COLO829 (cell line): ENCODE data around the gene SEMA5A.

Experiments used
- DNase-seq: peaks from one replicate; pipeline ENCODE4 v3.0.0; 2012; ENCODE audit warnings: low spot score

SEMA5A gene

GRCh38 chr5:9477537-9477936, 68.3 kb downstream of the SEMA5A start:
- DNase-seq: no peak

- no peak for DNase-seq
Measured at GRCh38 chr5:9474219-9475002, 71.5 kb downstream of the SEMA5A start.

GRCh38 chr5:9473624-9474023, 72.3 kb downstream of the SEMA5A start:
- DNase-seq: no peak

GRCh38 chr5:9470410-9470809, 75.5 kb downstream of the SEMA5A start:
- DNase-seq: no peak

GRCh38 chr5:9468060-9468388, 77.9 kb downstream of the SEMA5A start:
- DNase-seq: peak; percentile 58

GRCh38 chr5:9467199-9468059, 78.4 kb downstream of the SEMA5A start:
- no peak for DNase-seq

- DNase-seq: no peak
Measured at GRCh38 chr5:9466697-9467096, 79.2 kb downstream of the SEMA5A start.

- no peak for DNase-seq
Measured at GRCh38 chr5:9464478-9464877, 81.4 kb downstream of the SEMA5A start.

- no peak for DNase-seq
Measured at GRCh38 chr5:9462109-9462508, 83.8 kb downstream of the SEMA5A start.

- no peak for DNase-seq
Measured at GRCh38 chr5:9460885-9461645, 84.8 kb downstream of the SEMA5A start.

- DNase-seq: no peak
Measured at GRCh38 chr5:9456435-9457042, 89.3 kb downstream of the SEMA5A start.

GRCh38 chr5:9455826-9456434, 89.9 kb downstream of the SEMA5A start:
- no peak for DNase-seq

GRCh38 chr5:9454491-9454890, 91.4 kb downstream of the SEMA5A start:
- DNase-seq: no peak

GRCh38 chr5:9454012-9454481, 91.8 kb downstream of the SEMA5A start:
- DNase-seq: peak; percentile 13

GRCh38 chr5:9453480-9454011, 92.3 kb downstream of the SEMA5A start:
- no peak for DNase-seq

GRCh38 chr5:9452181-9452580, 93.7 kb downstream of the SEMA5A start:
- DNase-seq: no peak

- no peak for DNase-seq
Measured at GRCh38 chr5:9451037-9451436, 94.8 kb downstream of the SEMA5A start.

- no peak for DNase-seq
Measured at GRCh38 chr5:9447691-9448090, 98.2 kb downstream of the SEMA5A start.

GRCh38 chr5:9445826-9446388, 100.0 kb downstream of the SEMA5A start:
- DNase-seq: no peak

- DNase-seq: no peak
Measured at GRCh38 chr5:9444346-9444745, 101.5 kb downstream of the SEMA5A start.

GRCh38 chr5:9441610-9442009, 104.3 kb downstream of the SEMA5A start:
- DNase-seq: no peak
